A549 (cell line): ENCODE results near the gene RAP2A. TPM values are rescaled to one million over a fixed set of nuclear protein-coding genes. Genes with fewer than 3 reads are reported as not detected.
A peak's percentile ranks its signal among the peaks of the same experiment; 100 is the strongest.

Experiments used
- ATAC-seq, 2 experiments: fragments of 200-7000 bp in 1 of 2; fragments of >200 bp in 1 of 2; cut with Nextera tagmentation in 1 of 2; cut with Tn5 transposase in 1 of 2; 3 replicates each; pipeline versions ENCODE4 v1.8.0 to v1.9.1; 2018 to 2020; ENCODE audit warnings: mild to moderate bottlenecking in 1 of 2, moderate library complexity in 1 of 2
- CTCF ChIA-PET: fragments of 300-600 bp; sonication (Branson Sonifier 250); formaldehyde crosslinking; extraction: SDS; loops from one replicate; lab custom pipeline; 2021; ENCODE audit warnings: antibody characterized with exemption, inconsistent platforms; lab: Yijun Ruan, JAX
- POLR2A ChIA-PET: fragments of 350-600 bp; formaldehyde crosslinking; extraction: SDS; loops from one replicate; lab custom pipeline; 2021; ENCODE audit warnings: antibody characterized with exemption, inconsistent platforms; lab: Yijun Ruan, JAX
- DNase-seq, 2 experiments: peaks; one replicate each; pipeline versions ENCODE4 v3.0.0 to v3.0.0-alpha.2; 2011 to 2016; ENCODE audit warnings: low read depth in 1 of 2, low spot score in 1 of 2
- FAIRE-seq: peaks from 2 replicates; lab custom pipeline; 2011; peaks lifted over from hg19 to GRCh38; lab: Jason Lieb, UNC
- H3K27ac ChIP-seq, 2 experiments: fragments of >200 bp; sonication (Bioruptor Twin); formaldehyde crosslinking; 3 replicates each; pipeline ENCODE4 v1.5.1; 2016 to 2017
- H3K4me1 ChIP-seq: fragments of >200 bp; sonication (Bioruptor Twin); formaldehyde crosslinking; 3 replicates; pipeline ENCODE4 v1.6.1; 2016
- H3K4me2 ChIP-seq: fragments of >200 bp; sonication (Bioruptor Twin); formaldehyde crosslinking; 3 replicates; pipeline ENCODE4 v1.6.1; 2016
- H3K4me3 ChIP-seq: fragments of >200 bp; sonication (Bioruptor Twin); formaldehyde crosslinking; 3 replicates; pipeline ENCODE4 v1.5.1; 2016
- H3K9me3 ChIP-seq: fragments of >200 bp; sonication (Bioruptor Twin); formaldehyde crosslinking; 3 replicates; pipeline ENCODE4 v1.6.1; 2016
- CBX2 ChIP-seq: fragments of 200-600 bp; sonication (generic); IDR thresholded peaks from 2 replicates; pipeline ENCODE4 v1.6.1; 2016; ENCODE audit warnings: low read depth, mild to moderate bottlenecking, borderline replicate concordance
- CHD4 ChIP-seq: fragments of 200-600 bp; sonication (generic); IDR thresholded peaks from 2 replicates; pipeline ENCODE4 v1.6.1; 2016; ENCODE audit warnings: antibody characterized with exemption, mild to moderate bottlenecking, borderline replicate concordance
- CTCF ChIP-seq: fragments of >200 bp; sonication (Bioruptor Twin); formaldehyde crosslinking; IDR thresholded peaks from 3 replicates; pipeline ENCODE4 v1.5.1; 2016
- E2F6 ChIP-seq: IDR thresholded peaks from 2 replicates; pipeline ENCODE4 v1.6.1; 2012; ENCODE audit warnings: low read depth, borderline replicate concordance
- EHMT2 ChIP-seq: fragments of 200-600 bp; sonication (generic); IDR thresholded peaks from 2 replicates; pipeline ENCODE4 v1.6.1; 2016; ENCODE audit warnings: antibody characterized with exemption, low read depth, mild to moderate bottlenecking, moderate library complexity
- HOXB13 ChIP-seq: fragments of 250-450 bp; sonication (Bioruptor Pico); IDR thresholded peaks from 2 replicates; pipeline ENCODE4 v1.5.0; 2020; ENCODE audit warnings: low read depth, mild to moderate bottlenecking, moderate library complexity
- HOXB5 ChIP-seq: fragments of 250-450 bp; sonication (Bioruptor Pico); IDR thresholded peaks from 2 replicates; pipeline ENCODE4 v1.5.0; 2020; ENCODE audit warnings: mild to moderate bottlenecking, moderate library complexity
- KDM1A ChIP-seq: fragments of 200-600 bp; sonication (generic); IDR thresholded peaks from 2 replicates; pipeline ENCODE4 v1.6.1; 2016; ENCODE audit warnings: low read depth, mild to moderate bottlenecking
- NFE2L2 ChIP-seq: fragments of 150-350 bp; conservative IDR thresholded peaks from 2 replicates; pipeline ENCODE4 v1.6.1; 2014; ENCODE audit warnings: low read length
- PHF8 ChIP-seq: fragments of 200-600 bp; sonication (generic); IDR thresholded peaks from 2 replicates; pipeline ENCODE4 v1.6.1; 2016; ENCODE audit warnings: low read depth, mild to moderate bottlenecking, antibody characterized with exemption, moderate library complexity, borderline replicate concordance
- RAD21 ChIP-seq, 2 experiments: fragments of >200 bp in 1 of 2; sonication (Bioruptor Twin) in 1 of 2; formaldehyde crosslinking in 1 of 2; IDR thresholded peaks in 1 of 2; conservative IDR thresholded peaks in 1 of 2; 2 replicates in 1 of 2; 3 replicates in 1 of 2; pipeline ENCODE4 v1.6.1; 2012 to 2018; ENCODE audit warnings: inconsistent platforms in 1 of 2
- RCOR1 ChIP-seq: fragments of 150-350 bp; IDR thresholded peaks from 2 replicates; pipeline ENCODE4 v1.6.1; 2014; ENCODE audit warnings: antibody characterized with exemption, low read length, low read depth
- REST ChIP-seq: fragments of 200-600 bp; sonication (generic); IDR thresholded peaks from 2 replicates; pipeline ENCODE4 v1.6.1; 2016; ENCODE audit warnings: antibody characterized with exemption, mild to moderate bottlenecking, moderate library complexity
- SREBF2 ChIP-seq: fragments of 450-650 bp; IDR thresholded peaks from 2 replicates; pipeline ENCODE4 v1.6.1; 2014; ENCODE audit warnings: mild to moderate bottlenecking, moderate library complexity
- ZFP36 ChIP-seq: fragments of 450-650 bp; IDR thresholded peaks from 2 replicates; pipeline ENCODE4 v1.6.1; 2014; ENCODE audit warnings: borderline replicate concordance; ENCODE audit not compliant: partially characterized antibody
- ZNF302 ChIP-seq: fragments of 250-450 bp; sonication (Bioruptor Pico); IDR thresholded peaks from 2 replicates; pipeline ENCODE4 v1.9.0; 2021; ENCODE audit warnings: inconsistent platforms, mild to moderate bottlenecking, moderate library complexity
- WGBS: methylation state at CpG from one replicate; pipeline ENCODE4 v1.1.6; 2017; ENCODE audit errors: missing lambda C conversion rate; 5-methylcytosine and 5-hydroxymethylcytosine counted together
- polyA plus RNA-seq, 4 experiments: library from polyadenylated mRNA; depleted of rRNA in 3 of 4; stranded (reverse); fragments of >200 nt; fragmentation: RNase III in 1 of 4; extraction: RNeasy Plus Mini Kit Qiagen cat#74134 plus additional on column Dnase treatment in 1 of 4; gene quantifications; 2 replicates in 3 of 4; 3 replicates in 1 of 4; pipeline ENCODE4 v1.2.3, GENCODE V29; 2011 to 2017

RAP2A gene
- polyA plus RNA-seq, 2 of the 4 experiments (the other 2 are of a cell fraction) = 8.7 to 10.9 TPM

DNA sequence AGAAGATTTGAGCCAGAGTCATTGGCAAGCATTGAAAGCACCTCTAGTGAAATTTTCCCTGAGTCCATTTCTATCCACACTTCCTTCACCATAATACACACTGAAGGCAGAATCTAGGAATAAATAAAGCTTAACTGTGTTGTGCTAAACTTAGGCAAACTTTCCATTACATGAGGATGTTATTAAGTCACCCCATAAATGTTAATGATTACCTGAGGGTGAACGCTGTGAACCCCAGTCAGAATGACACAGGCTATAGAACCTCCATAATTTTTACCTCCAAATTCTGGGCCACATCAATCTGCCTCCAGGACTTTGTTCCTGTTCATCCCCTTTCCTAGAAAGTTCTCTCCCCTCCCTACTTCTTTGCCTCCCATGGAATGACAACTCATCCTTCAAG is 71.0 kb downstream of the RAP2A start (continued):
- TF ChIP-seq HOXB5 (CRISPR knock-in tag) = no peak

DNA sequence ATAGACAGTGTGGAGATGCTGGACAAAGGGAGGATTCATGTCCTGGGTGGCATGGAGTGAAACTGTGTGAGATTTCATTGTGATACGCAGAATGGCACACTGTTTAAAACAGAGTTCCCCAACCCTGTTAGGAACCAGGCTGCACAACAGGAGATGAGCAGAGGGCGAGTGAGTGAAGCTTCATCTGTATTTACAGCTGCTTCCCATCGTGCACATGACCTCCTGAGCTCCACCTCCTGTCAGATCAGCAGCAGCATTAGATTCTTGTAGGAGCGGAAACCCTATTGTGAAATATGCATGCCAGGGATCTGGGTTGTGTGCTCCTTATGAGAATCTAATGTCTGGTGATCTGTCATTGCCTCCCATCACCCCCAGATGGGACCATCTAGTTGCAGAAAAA is 72.5 kb downstream of the RAP2A start:
- Histone ChIP-seq H3K4me3 (no peak overlapping the region), H3K9me3 (0 out of 3 replicates have a peak, but pooled peaks cover 4% of the 10 kb centered on the region), H3K4me2 (no peak overlapping the region), H3K27ac (no peak overlapping the region), H3K4me1 (no peaks in the 10 kb centered on the region)
- ATAC-seq (no peak), DNase-seq (no peak), FAIRE-seq (no peak)
- ChIA-PET POLR2A (no interaction called here), CTCF (no interaction called here)
- 29% methylated on average over 3 of the region's 4 CpGs for WGBS
- no peak for TF ChIP-seq ZNF302 (CRISPR knock-in tag)
- no peak for TF ChIP-seq EHMT2

DNA sequence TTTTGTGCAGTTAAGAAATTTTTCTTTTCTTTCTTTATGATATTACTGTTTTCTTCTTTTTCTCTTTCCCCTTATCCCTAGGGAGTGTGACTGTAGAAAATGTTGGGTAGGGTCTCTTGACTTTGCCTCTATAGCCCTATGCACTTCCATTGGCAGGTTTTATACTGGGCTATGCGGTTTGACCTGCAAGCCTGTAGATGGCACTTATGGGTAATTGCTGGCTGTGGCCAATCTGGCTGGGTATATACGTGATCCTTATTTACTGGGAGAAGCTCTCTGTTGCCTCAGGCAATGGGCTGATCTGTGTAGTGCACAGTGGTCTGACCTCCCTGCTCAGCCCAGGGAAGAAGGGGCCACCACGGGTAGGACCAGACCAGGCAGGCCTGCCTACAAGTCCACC is 78.8 kb downstream of the RAP2A start:
- 42% methylated on average over 2 of the region's 3 CpGs for WGBS
- DNase-seq (no peak), ATAC-seq (no peak), FAIRE-seq (no peak)
- TF ChIP-seq HOXB13 (CRISPR knock-in tag) = no peak
- TF ChIP-seq PHF8 = no peak
- no peak for TF ChIP-seq NFE2L2
- TF ChIP-seq CHD4 = no peak
- TF ChIP-seq RAD21 (conservative IDR thresholded peaks at IDR 0.05 in 1 of 2, IDR thresholded peaks at IDR 0.05 in 1 of 2) = 0 out of 5 replicates have a peak, but pooled peaks of 1 of the 2 experiments have one; percentile 5
- H3K27ac ChIP-seq = no peak overlapping the region
- CTCF ChIA-PET = no interaction called here
- no peak overlapping the region for H3K4me3 ChIP-seq
- POLR2A ChIA-PET = no interaction called here
- no peak overlapping the region for H3K4me2 ChIP-seq
- H3K9me3 ChIP-seq = 0 out of 3 replicates have a peak, but pooled peaks cover 4% of the 10 kb centered on the region
- no peaks in the 10 kb centered on the region for H3K4me1 ChIP-seq

- no peak overlapping the region for H3K27ac ChIP-seq
- ChIA-PET CTCF (no interaction called here), POLR2A (no interaction called here)
- no peaks in the 10 kb centered on the region for H3K9me3 ChIP-seq
- H3K4me2 ChIP-seq = no peak overlapping the region
- H3K4me3 ChIP-seq = no peak overlapping the region
- H3K4me1 ChIP-seq = no peaks in the 10 kb centered on the region
- TF ChIP-seq ZFP36 (no peak), NFE2L2 (no peak), CBX2 (no peak), REST (no peak), KDM1A (no peak), RCOR1 (no peak)
- WGBS = 8% methylated on average over 1 of the region's 1 CpG
- DNase-seq = no peak
- FAIRE-seq = no peak
- no peak for ATAC-seq
Measured at GRCh38 chr13:97515643-97516042, 81.7 kb downstream of the RAP2A start.

- H3K4me1 ChIP-seq = no peaks in the 10 kb centered on the region
- H3K4me2 ChIP-seq = no peak overlapping the region
- 6% methylated on average over 1 of the region's 1 CpG for WGBS
- H3K9me3 ChIP-seq = no peaks in the 10 kb centered on the region
- H3K4me3 ChIP-seq = no peak overlapping the region
- no peak for DNase-seq
- no peak for ATAC-seq
- H3K27ac ChIP-seq = no peak overlapping the region
- TF ChIP-seq SREBF2 = no peak
- no peak for TF ChIP-seq RCOR1
- TF ChIP-seq CTCF = no peak
- TF ChIP-seq E2F6 = no peak
- ChIA-PET CTCF (no interaction called here), POLR2A (no interaction called here)
- FAIRE-seq = no peak
Measured at GRCh38 chr13:97517967-97518366, 84.0 kb downstream of the RAP2A start.
